Measurements from ENCODE around the gene APMAP.

Gene APMAP

DNA sequence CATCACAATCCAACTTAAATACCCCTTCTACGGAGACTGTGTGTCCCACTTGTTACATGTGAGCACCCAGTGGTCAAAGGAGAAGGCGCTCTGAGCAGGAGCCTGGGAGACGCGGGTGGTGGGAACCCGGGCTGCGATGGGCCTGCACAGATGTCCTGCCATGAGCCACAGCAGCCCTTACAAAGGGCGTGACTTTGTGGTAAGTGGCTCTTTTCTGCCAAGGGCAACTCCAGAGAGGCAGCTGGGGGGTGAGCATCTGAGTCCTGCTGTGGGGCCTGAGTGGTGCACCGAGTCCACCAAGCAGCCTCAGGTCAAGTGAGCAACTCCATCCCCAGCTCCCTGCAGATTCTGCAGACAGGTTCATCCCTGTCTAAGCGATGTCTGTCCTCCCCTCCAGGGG lies 77.1 kb downstream of the APMAP start:
- TF ChIP-seq, protein P1, sequence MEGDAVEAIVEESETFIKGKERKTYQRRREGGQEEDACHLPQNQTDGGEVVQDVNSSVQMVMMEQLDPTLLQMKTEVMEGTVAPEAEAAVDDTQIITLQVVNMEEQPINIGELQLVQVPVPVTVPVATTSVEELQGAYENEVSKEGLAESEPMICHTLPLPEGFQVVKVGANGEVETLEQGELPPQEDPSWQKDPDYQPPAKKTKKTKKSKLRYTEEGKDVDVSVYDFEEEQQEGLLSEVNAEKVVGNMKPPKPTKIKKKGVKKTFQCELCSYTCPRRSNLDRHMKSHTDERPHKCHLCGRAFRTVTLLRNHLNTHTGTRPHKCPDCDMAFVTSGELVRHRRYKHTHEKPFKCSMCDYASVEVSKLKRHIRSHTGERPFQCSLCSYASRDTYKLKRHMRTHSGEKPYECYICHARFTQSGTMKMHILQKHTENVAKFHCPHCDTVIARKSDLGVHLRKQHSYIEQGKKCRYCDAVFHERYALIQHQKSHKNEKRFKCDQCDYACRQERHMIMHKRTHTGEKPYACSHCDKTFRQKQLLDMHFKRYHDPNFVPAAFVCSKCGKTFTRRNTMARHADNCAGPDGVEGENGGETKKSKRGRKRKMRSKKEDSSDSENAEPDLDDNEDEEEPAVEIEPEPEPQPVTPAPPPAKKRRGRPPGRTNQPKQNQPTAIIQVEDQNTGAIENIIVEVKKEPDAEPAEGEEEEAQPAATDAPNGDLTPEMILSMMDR (IDR thresholded peaks at IDR 0.05; ENCODE audit: low read depth, low read length), result no peak
- no peak overlapping the region for H3K4me3 ChIP-seq (ENCODE audit: low read depth, low read length)
- no peaks in the 10 kb centered on the region for H3K36me3 ChIP-seq
- no peaks in the 10 kb centered on the region for H3K9me3 ChIP-seq
- no peaks in the 10 kb centered on the region for H3K27me3 ChIP-seq
- no peaks in the 10 kb centered on the region for H3K4me1 ChIP-seq
- DNase-seq, result no peak

DNA sequence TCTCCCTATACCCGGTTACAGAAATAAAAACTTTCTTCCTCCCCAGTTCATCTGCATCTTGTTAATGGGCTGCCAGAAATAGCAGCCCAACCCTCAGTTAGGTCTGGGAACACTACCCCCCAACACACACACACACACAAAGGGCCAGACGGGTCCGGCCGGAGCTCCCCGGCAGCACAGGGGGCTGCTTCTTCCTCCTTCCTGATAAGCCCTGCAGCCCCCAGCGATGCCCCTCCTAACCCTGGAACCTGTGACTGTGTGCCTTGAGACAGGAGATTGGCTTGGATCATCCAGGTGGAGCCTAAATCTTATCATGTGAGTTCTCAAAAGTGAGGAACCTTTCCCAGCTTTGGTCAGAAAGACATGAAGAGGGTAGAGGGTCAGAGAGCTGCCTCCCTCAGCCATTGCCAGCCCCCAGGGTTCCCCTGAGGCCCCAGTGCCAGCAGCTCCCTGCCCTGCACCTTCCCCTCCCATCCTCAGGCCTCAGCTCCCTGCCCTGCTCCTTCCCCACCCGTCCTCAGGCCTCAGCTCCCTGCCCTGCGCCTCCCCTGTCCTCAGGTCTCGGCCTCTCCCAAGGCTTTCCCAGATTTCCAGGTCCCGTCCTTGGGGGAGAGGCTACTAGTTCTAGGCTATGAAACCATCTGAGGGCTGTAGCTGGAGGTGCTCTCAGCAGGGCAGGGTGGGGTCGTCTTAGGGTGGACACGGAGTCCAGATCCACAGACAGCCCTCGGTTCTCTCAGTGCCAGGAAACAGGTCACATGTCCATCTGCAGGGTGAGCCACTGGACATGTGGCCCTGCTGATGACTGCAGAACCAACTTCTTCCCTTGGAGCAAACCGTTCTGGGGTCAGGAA lies 77.9 kb downstream of the APMAP start:
- no peaks in the 10 kb centered on the region for H3K27me3 ChIP-seq

DNA sequence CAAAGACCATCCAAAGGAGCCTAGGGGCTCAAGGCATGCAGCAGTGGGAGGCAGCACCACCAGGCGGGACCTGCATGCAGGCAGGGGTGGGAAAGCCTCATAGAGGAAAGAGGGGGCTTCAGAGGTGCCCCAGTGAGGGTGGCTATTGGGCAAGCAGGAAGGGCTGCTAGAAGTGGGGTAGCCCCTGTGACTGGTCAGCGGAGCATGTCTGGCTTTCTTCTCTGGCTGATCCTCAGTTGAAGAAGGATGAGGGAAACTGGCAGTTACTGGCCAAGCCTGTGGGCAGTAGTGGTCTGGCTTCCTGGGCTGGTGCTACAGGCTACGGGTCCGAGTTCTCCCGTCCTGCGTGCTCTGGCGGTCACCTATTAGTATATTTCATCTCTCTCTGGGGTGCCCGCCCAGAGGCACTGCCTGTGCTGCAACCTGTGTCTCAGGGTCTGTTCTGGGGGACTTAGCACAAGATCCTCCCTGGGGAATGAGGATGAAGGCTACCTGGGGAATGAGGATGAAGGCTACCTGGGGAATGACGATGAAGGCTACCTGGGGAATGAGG lies 79.4 kb downstream of the APMAP start:
- Histone ChIP-seq H3K9me3 (no peaks in the 10 kb centered on the region), H3K36me3 (no peaks in the 10 kb centered on the region), H3K4me1 (no peaks in the 10 kb centered on the region), H3K27me3 (no peaks in the 10 kb centered on the region), H3K4me3 (ENCODE audit: low read depth, low read length) (no peak overlapping the region)
- DNase-seq, result no peak
- TF ChIP-seq, protein P1 (IDR thresholded peaks at IDR 0.05; ENCODE audit: low read depth, low read length), result no peak

More for the DNA sequence above, 77.9 kb downstream of the APMAP start:
- H3K36me3 ChIP-seq, result no peaks in the 10 kb centered on the region
- TF ChIP-seq, protein P1 (IDR thresholded peaks at IDR 0.05; ENCODE audit: low read depth, low read length), result no peak
- DNase-seq, result no peak
- no peaks in the 10 kb centered on the region for H3K4me1 ChIP-seq
- no peaks in the 10 kb centered on the region for H3K9me3 ChIP-seq
- H3K4me3 ChIP-seq (ENCODE audit: low read depth, low read length), result no peak overlapping the region
